Erythroblast (primary cell): ENCODE results near the gene CYP2F1.

Experiments
- GATA1 ChIP-seq: IDR thresholded peaks from 2 replicates; pipeline ENCODE4 v1.6.1; 2011; ENCODE audit warnings: low read depth, mild to moderate bottlenecking, control low read depth, low read length, moderate library complexity
- POLR2A ChIP-seq: IDR thresholded peaks from 2 replicates; pipeline ENCODE4 v1.6.1; 2011; ENCODE audit warnings: mild to moderate bottlenecking, low read length

DNA sequence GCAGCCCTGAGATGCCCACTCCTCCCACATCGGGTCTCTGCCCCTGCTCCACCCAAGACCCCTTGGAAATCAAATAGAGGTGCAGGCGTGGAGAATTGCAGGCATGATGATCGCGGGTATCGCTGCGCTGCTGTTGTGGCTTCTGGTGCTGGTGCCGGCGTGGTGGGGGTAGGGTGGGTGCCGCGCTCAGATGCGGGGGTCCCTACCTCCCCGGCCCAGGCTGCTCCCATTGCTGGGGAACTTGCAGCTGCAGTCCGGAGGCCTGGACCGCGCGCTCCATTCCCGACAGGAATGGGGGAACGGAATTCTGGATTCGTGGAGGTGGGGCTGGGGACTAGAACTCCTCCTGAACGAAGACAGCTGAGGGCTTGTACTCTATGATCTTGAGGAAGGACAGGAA lies 20.4 kb downstream of the CYP2F1 start:
- TF ChIP-seq POLR2A (no peak), GATA1 (no peak)
